ENCODE data around the gene LRRC46.

Gene LRRC46

GRCh38 chr17:47844814-47845715, 13.6 kb downstream of the LRRC46 start:
- intact Hi-C loops (cut with DNase I) = no loop called here
- no peak for DNase-seq

GRCh38 chr17:47845716-47846075, 14.2 kb downstream of the LRRC46 start:
- no peak for DNase-seq
- intact Hi-C loops (cut with DNase I) = no loop called here

- intact Hi-C loops (cut with DNase I) = no loop called here
- no peak for DNase-seq
Measured at GRCh38 chr17:47846716-47847340, 15.4 kb downstream of the LRRC46 start.

GRCh38 chr17:47847341-47848197, 16.1 kb downstream of the LRRC46 start:
- peak in 5 of 42 donors; percentile 13 to 30 (median 21) for DNase-seq
- intact Hi-C loops (cut with DNase I) = no loop called here

GRCh38 chr17:47848198-47848513, 16.7 kb downstream of the LRRC46 start:
- DNase-seq = no peak
- intact Hi-C loops (cut with DNase I) = no loop called here

GRCh38 chr17:47850373-47850691, 18.9 kb downstream of the LRRC46 start:
- no peak for DNase-seq
- intact Hi-C loops (cut with DNase I) = no loop called here

- DNase-seq = peak in 4 of 42 donors; percentile 7 to 25 (median 12)
- intact Hi-C loops (cut with DNase I) = no loop called here
Measured at GRCh38 chr17:47850692-47851573, 19.5 kb downstream of the LRRC46 start, which contains the start of gene SP6. Gene SP6, minus strand, starts transcription at chr17:47851163. Its CDS starts 2,734 bp downstream, at chr17:47848429.

- intact Hi-C loops (cut with DNase I) = no loop called here
- DNase-seq = no peak
Measured at GRCh38 chr17:47851764-47852112, 20.3 kb downstream of the LRRC46 start.

GRCh38 chr17:47852113-47852949, 20.9 kb downstream of the LRRC46 start:
- intact Hi-C loops (cut with DNase I) = no loop called here
- peak in 1 of 42 donors; percentile 3 for DNase-seq

- DNase-seq = no peak
- intact Hi-C loops (cut with DNase I) = no loop called here
Measured at GRCh38 chr17:47853616-47854015, 22.1 kb downstream of the LRRC46 start.

GRCh38 chr17:47855737-47856136, 24.3 kb downstream of the LRRC46 start:
- DNase-seq = no peak
- intact Hi-C loops (cut with DNase I) = no loop called here

GRCh38 chr17:47856830-47857229, 25.4 kb downstream of the LRRC46 start:
- DNase-seq = no peak
- intact Hi-C loops (cut with DNase I) = no loop called here

GRCh38 chr17:47857551-47858455, 26.3 kb downstream of the LRRC46 start:
- intact Hi-C loops (cut with DNase I) = no loop called here

GRCh38 chr17:47860386-47860785, 28.9 kb downstream of the LRRC46 start:
- no peak for DNase-seq
- intact Hi-C loops (cut with DNase I) = no loop called here

More at GRCh38 chr17:47857551-47858455, 26.3 kb downstream of the LRRC46 start:
- no peak for DNase-seq

GRCh38 chr17:47862621-47863440, 31.4 kb downstream of the LRRC46 start:
- no peak for DNase-seq
- intact Hi-C loops (cut with DNase I) = no loop called here

GRCh38 chr17:47864791-47865216, 33.3 kb downstream of the LRRC46 start:
- DNase-seq = no peak
- intact Hi-C loops (cut with DNase I) = no loop called here
